ENCODE results near the gene SARS1. TPM values are rescaled to one million over a fixed set of nuclear protein-coding genes. Genes with fewer than 3 reads are reported as not detected.
A peak's percentile ranks its signal among the peaks of the same experiment; 100 is the strongest.

The SARS1 gene
- total RNA-seq, 1 donor from 2014 or later: 118 TPM

DNA sequence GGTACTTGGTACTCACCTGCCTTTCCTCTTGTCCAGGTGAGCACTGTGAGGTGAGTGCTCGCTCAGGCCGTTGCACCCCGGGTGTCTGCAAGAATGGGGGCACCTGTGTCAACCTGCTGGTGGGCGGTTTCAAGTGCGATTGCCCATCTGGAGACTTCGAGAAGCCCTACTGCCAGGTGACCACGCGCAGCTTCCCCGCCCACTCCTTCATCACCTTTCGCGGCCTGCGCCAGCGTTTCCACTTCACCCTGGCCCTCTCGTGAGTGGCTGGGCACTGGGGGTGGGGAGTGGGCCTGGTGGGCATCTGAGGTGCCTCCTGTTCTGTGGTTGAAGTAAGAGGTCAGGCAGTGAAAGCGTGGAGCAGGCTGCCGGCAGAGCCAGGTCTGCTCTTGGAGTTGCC, 47.3 kb downstream of the SARS1 start:
- Mint-ChIP-seq H3K27ac (peak overlapping the region; percentile 99), H3K27me3 (ENCODE audit: insufficient read depth, low read depth) (peaks cover 6% of the 10 kb centered on the region), H3K9me3 (no peaks in the 10 kb centered on the region), H3K4me1 (peaks cover 51% of the 10 kb centered on the region), H3K4me3 (no peak overlapping the region), H3K36me3 (peaks cover 26% of the 10 kb centered on the region)
- Histone ChIP-seq H3K36me3 (no peaks in the 10 kb centered on the region), H3K4me3 (no peak overlapping the region), H3K79me2 (ENCODE audit: low read depth) (peaks cover 22% of the 10 kb centered on the region), H4K20me1 (ENCODE audit: low read depth) (peaks cover 2% of the 10 kb centered on the region), H3K9me3 (ENCODE audit: low read depth) (no peaks in the 10 kb centered on the region), H3K27ac (no peak overlapping the region), H3K9ac (no peak overlapping the region), H3K4me2 (no peak overlapping the region), H3F3A (ENCODE audit: low read depth) (peaks cover 20% of the 10 kb centered on the region), H3K4me1 (peaks cover 29% of the 10 kb centered on the region), H3K27me3 (no peaks in the 10 kb centered on the region), H2AFZ (replicated peaks) (no peak overlapping the region)
- DNase-seq (ENCODE audit: low spot score): no peak
- TF ChIP-seq EZH2 (IDR thresholded peaks at IDR 0.05): no peak
- TF ChIP-seq EZH2phosphoT487 (IDR thresholded peaks at IDR 0.05): no peak
- TF ChIP-seq CTCF (IDR thresholded peaks at IDR 0.05): no peak

DNA sequence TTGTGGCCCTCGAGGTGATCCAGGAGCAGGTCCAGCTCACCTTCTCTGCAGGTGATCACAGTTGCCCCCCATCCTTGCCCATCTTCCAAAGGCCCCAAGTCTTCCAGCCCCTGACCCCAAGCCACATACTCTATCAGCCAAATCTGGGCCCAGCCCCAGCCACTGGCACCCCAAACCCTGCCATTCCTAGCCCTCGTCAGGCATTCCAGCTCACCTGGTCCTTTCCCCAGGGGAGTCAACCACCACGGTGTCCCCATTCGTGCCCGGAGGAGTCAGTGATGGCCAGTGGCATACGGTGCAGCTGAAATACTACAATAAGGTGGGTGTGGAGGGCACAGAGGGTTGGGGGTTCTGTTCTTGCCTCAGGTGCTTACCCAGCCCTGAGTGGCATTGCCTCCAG, 47.9 kb downstream of the SARS1 start:
- H3K4me3 Mint-ChIP-seq: peak overlapping the region; percentile 65
- Histone ChIP-seq H3K36me3 (no peaks in the 10 kb centered on the region), H3K4me1 (peaks cover 27% of the 10 kb centered on the region), H3K79me2 (ENCODE audit: low read depth) (peaks cover 16% of the 10 kb centered on the region), H4K20me1 (ENCODE audit: low read depth) (peaks cover 2% of the 10 kb centered on the region), H3K27ac (no peak overlapping the region), H3K4me2 (no peak overlapping the region), H3K9me3 (ENCODE audit: low read depth) (no peaks in the 10 kb centered on the region), H3F3A (ENCODE audit: low read depth) (peaks cover 20% of the 10 kb centered on the region), H3K4me3 (no peak overlapping the region), H3K9ac (no peak overlapping the region), H2AFZ (replicated peaks) (no peak overlapping the region), H3K27me3 (no peaks in the 10 kb centered on the region)
- H3K9me3 Mint-ChIP-seq: no peaks in the 10 kb centered on the region
- peak overlapping the region; percentile 72 for H3K27ac Mint-ChIP-seq
- peaks cover 7% of the 10 kb centered on the region for H3K27me3 Mint-ChIP-seq (ENCODE audit: insufficient read depth, low read depth)
- TF ChIP-seq EZH2 (IDR thresholded peaks at IDR 0.05): no peak
- TF ChIP-seq EZH2phosphoT487 (IDR thresholded peaks at IDR 0.05): no peak
- TF ChIP-seq CTCF (IDR thresholded peaks at IDR 0.05): no peak
- peaks cover 21% of the 10 kb centered on the region for H3K36me3 Mint-ChIP-seq
- no peak for DNase-seq (ENCODE audit: low spot score)
- H3K4me1 Mint-ChIP-seq: peaks cover 45% of the 10 kb centered on the region

GRCh38 chr1:109262231-109263055, 48.7 kb downstream of the SARS1 start:
- no peaks in the 10 kb centered on the region for H3K9me3 ChIP-seq (ENCODE audit: low read depth)
- peaks cover 20% of the 10 kb centered on the region for H3F3A ChIP-seq (ENCODE audit: low read depth)
- peaks cover 37% of the 10 kb centered on the region for H3K4me1 Mint-ChIP-seq
- peaks cover 8% of the 10 kb centered on the region for H3K27me3 Mint-ChIP-seq (ENCODE audit: insufficient read depth, low read depth)
- peaks cover 23% of the 10 kb centered on the region for H3K4me1 ChIP-seq
- H3K4me3 Mint-ChIP-seq: no peak overlapping the region
- no peaks in the 10 kb centered on the region for H3K9me3 Mint-ChIP-seq
- H3K36me3 ChIP-seq: no peaks in the 10 kb centered on the region
- peak overlapping the region; percentile 60 for H3K27ac Mint-ChIP-seq
- no peak overlapping the region for H3K4me2 ChIP-seq
- H3K36me3 Mint-ChIP-seq: peaks cover 20% of the 10 kb centered on the region
- H3K9ac ChIP-seq: no peak overlapping the region
- no peak for TF ChIP-seq EZH2phosphoT487 (IDR thresholded peaks at IDR 0.05)
- TF ChIP-seq EZH2 (IDR thresholded peaks at IDR 0.05): no peak
- no peak for TF ChIP-seq CTCF (IDR thresholded peaks at IDR 0.05)
- peaks cover 2% of the 10 kb centered on the region for H4K20me1 ChIP-seq (ENCODE audit: low read depth)
- peaks cover 7% of the 10 kb centered on the region for H3K79me2 ChIP-seq (ENCODE audit: low read depth)
- H2AFZ ChIP-seq (replicated peaks): no peak overlapping the region
- H3K4me3 ChIP-seq: no peak overlapping the region
- no peak for DNase-seq (ENCODE audit: low spot score)
- no peaks in the 10 kb centered on the region for H3K27me3 ChIP-seq
- no peak overlapping the region for H3K27ac ChIP-seq

Measured in neural progenitor cell (in vitro differentiated cells).